Stimulated activated CD8-positive, alpha-beta memory T cell treated with anti-CD3 and anti-CD28 coated beads, Interleukin-7, amount 100 ng/mL, for 4 hours (primary cell): ENCODE measurements around the gene ADH4.
"Not testable (repeated sequence)": the region's sequence is repeated elsewhere in the genome, so short reads cannot be mapped to it uniquely, and the experiment has no call there.

ENCODE experiments used
- DNase-seq, 2 donors: peaks; one replicate each; pipeline ENCODE4 v3.0.0-alpha.2; 2020; ENCODE audit warnings: low read depth in 2 of 2

The ADH4 gene

GRCh38 chr4:99144070-99144469 lies at the start of gene ADH4:
Gene ADH4, minus strand, starts transcription at chr4:99144297. Its CDS starts 75 bp downstream, at chr4:99144222.
- DNase-seq = no peak

GRCh38 chr4:99190336-99190735 lies 46.2 kb upstream of the ADH4 start:
- no peak for DNase-seq

- not testable (repeated sequence) for DNase-seq
Observed at GRCh38 chr4:99189900-99190299, 45.8 kb upstream of the ADH4 start.

GRCh38 chr4:99186029-99186428 lies 41.9 kb upstream of the ADH4 start:
- DNase-seq = no peak

GRCh38 chr4:99185581-99185980 lies 41.5 kb upstream of the ADH4 start:
- no peak for DNase-seq

GRCh38 chr4:99180382-99181070 lies 36.4 kb upstream of the ADH4 start:
- DNase-seq = no peak

- DNase-seq = no peak
Observed at GRCh38 chr4:99179626-99180025, 35.5 kb upstream of the ADH4 start.

- no peak for DNase-seq
Observed at GRCh38 chr4:99179178-99179577, 35.1 kb upstream of the ADH4 start.

- no peak for DNase-seq
Observed at GRCh38 chr4:99166544-99166943, 22.4 kb upstream of the ADH4 start.

GRCh38 chr4:99165978-99166377 lies 21.9 kb upstream of the ADH4 start:
- DNase-seq = no peak

- DNase-seq = no peak
Observed at GRCh38 chr4:99161373-99162099, 17.4 kb upstream of the ADH4 start.

GRCh38 chr4:99159699-99160098 lies 15.6 kb upstream of the ADH4 start:
- no peak for DNase-seq

GRCh38 chr4:99157478-99157935 lies 13.4 kb upstream of the ADH4 start:
- no peak for DNase-seq

- DNase-seq = no peak
Observed at GRCh38 chr4:99156992-99157391, 12.9 kb upstream of the ADH4 start.

GRCh38 chr4:99154658-99155342 lies 10.7 kb upstream of the ADH4 start:
- no peak for DNase-seq

- no peak for DNase-seq
Observed at GRCh38 chr4:99151995-99152394, 7.9 kb upstream of the ADH4 start.

GRCh38 chr4:99151452-99151851 lies 7.4 kb upstream of the ADH4 start:
- no peak for DNase-seq

- DNase-seq = no peak
Observed at GRCh38 chr4:99149426-99150019, 5.4 kb upstream of the ADH4 start.

GRCh38 chr4:99148550-99148949 lies 4.5 kb upstream of the ADH4 start:
- DNase-seq = no peak

- DNase-seq = no peak
Observed at GRCh38 chr4:99144587-99144986, 490 bp upstream of the ADH4 start.

- DNase-seq = no peak
Observed at GRCh38 chr4:99136329-99136728, 7.8 kb downstream of the ADH4 start.

- DNase-seq = no peak
Observed at GRCh38 chr4:99135541-99136162, 8.4 kb downstream of the ADH4 start.
